HCT116 (cell line): ENCODE results near the gene NEMP2.

Experiments used
- CEBPB ChIP-seq: IDR thresholded peaks from 2 replicates; pipeline ENCODE4 v1.6.1; 2012; ENCODE audit warnings: low read depth
- POLR2A ChIP-seq: IDR thresholded peaks from 2 replicates; pipeline ENCODE4 v1.7.0; 2011; ENCODE audit warnings: borderline replicate concordance; ENCODE audit not compliant: insufficient read depth, insufficient read length; ENCODE audit errors: extremely low read depth
- POLR2AphosphoS5 ChIP-seq: IDR thresholded peaks from 2 replicates; pipeline ENCODE4 v1.6.1; 2011; ENCODE audit warnings: mild to moderate bottlenecking, low read depth, low read length, moderate library complexity
- TCF7L2 ChIP-seq: IDR thresholded peaks from 2 replicates; pipeline ENCODE4 v1.7.0; 2011; ENCODE audit warnings: borderline replicate concordance, inconsistent platforms; ENCODE audit not compliant: insufficient read depth, insufficient read length; ENCODE audit errors: extremely low read depth
- YY1 ChIP-seq: IDR thresholded peaks from 2 replicates; pipeline ENCODE4 v1.6.1; 2011; ENCODE audit warnings: low read length, low read depth, moderate library complexity, mild to moderate bottlenecking; ENCODE audit not compliant: insufficient replicate concordance; ENCODE audit errors: extremely low read depth
- ZFX ChIP-seq: fragments of 450-650 bp; IDR thresholded peaks from 2 replicates; pipeline ENCODE4 v1.6.1; 2017
- TF ChIP-seq, protein P1 (sequence below), 3 experiments: fragments of 200-600 bp in 1 of 3; sonication (generic) in 1 of 3; IDR thresholded peaks in 2 of 3; conservative IDR thresholded peaks in 1 of 3; 2 replicates each; pipeline ENCODE4 v1.5.1; 2012 to 2017; ENCODE audit warnings: low read depth in 2 of 3, low read length in 2 of 3, antibody characterized with exemption in 1 of 3, borderline replicate concordance in 1 of 3, control low read depth in 1 of 3, mild to moderate bottlenecking in 1 of 3, mixed read lengths in 1 of 3, mixed run types in 1 of 3, moderate library complexity in 1 of 3; ENCODE audit not compliant: insufficient read depth in 1 of 3
- TF ChIP-seq, protein P2 (sequence below): IDR thresholded peaks from 2 replicates; pipeline ENCODE4 v1.6.1; 2012; ENCODE audit warnings: low read depth

DNA sequence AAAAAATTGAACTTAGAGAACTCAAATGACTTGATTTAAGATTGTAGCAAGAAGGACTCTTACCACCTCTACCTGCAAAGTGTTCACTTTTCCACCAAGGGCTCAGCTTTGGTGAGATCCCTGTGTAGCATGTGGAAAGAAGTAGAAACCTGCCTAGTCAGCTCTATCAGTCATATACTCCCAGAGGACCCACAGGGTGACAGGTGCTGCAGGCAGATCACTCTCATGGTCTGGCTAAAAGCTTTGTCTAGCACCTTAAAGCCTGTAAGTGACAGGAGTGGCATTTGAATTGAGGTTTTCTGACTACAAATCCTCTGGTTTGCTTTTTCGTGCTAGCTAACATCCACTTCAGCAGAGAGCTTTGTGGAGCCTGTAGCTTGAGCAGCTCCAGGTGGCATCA is 18.7 kb upstream of the NEMP2 start:
- TF ChIP-seq, protein P1, sequence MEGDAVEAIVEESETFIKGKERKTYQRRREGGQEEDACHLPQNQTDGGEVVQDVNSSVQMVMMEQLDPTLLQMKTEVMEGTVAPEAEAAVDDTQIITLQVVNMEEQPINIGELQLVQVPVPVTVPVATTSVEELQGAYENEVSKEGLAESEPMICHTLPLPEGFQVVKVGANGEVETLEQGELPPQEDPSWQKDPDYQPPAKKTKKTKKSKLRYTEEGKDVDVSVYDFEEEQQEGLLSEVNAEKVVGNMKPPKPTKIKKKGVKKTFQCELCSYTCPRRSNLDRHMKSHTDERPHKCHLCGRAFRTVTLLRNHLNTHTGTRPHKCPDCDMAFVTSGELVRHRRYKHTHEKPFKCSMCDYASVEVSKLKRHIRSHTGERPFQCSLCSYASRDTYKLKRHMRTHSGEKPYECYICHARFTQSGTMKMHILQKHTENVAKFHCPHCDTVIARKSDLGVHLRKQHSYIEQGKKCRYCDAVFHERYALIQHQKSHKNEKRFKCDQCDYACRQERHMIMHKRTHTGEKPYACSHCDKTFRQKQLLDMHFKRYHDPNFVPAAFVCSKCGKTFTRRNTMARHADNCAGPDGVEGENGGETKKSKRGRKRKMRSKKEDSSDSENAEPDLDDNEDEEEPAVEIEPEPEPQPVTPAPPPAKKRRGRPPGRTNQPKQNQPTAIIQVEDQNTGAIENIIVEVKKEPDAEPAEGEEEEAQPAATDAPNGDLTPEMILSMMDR (IDR thresholded peaks at IDR 0.05 in 2 of 3, conservative IDR thresholded peaks at IDR 0.05 in 1 of 3; ENCODE audit: borderline replicate concordance in 1 of 3, insufficient read depth in 1 of 3, low read depth in 2 of 3, low read length in 2 of 3) = no peak
- TF ChIP-seq, protein P2, sequence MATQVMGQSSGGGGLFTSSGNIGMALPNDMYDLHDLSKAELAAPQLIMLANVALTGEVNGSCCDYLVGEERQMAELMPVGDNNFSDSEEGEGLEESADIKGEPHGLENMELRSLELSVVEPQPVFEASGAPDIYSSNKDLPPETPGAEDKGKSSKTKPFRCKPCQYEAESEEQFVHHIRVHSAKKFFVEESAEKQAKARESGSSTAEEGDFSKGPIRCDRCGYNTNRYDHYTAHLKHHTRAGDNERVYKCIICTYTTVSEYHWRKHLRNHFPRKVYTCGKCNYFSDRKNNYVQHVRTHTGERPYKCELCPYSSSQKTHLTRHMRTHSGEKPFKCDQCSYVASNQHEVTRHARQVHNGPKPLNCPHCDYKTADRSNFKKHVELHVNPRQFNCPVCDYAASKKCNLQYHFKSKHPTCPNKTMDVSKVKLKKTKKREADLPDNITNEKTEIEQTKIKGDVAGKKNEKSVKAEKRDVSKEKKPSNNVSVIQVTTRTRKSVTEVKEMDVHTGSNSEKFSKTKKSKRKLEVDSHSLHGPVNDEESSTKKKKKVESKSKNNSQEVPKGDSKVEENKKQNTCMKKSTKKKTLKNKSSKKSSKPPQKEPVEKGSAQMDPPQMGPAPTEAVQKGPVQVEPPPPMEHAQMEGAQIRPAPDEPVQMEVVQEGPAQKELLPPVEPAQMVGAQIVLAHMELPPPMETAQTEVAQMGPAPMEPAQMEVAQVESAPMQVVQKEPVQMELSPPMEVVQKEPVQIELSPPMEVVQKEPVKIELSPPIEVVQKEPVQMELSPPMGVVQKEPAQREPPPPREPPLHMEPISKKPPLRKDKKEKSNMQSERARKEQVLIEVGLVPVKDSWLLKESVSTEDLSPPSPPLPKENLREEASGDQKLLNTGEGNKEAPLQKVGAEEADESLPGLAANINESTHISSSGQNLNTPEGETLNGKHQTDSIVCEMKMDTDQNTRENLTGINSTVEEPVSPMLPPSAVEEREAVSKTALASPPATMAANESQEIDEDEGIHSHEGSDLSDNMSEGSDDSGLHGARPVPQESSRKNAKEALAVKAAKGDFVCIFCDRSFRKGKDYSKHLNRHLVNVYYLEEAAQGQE = no peak
- no peak for TF ChIP-seq ZFX
- TF ChIP-seq TCF7L2 = no peak
- no peak for TF ChIP-seq CEBPB
- no peak for TF ChIP-seq POLR2A
- TF ChIP-seq POLR2AphosphoS5 = no peak
- no peak for TF ChIP-seq YY1
